ENCODE measurements around the gene KCNRG. TPM values are rescaled to one million over a fixed set of nuclear protein-coding genes. Genes with fewer than 3 reads are reported as not detected.
"Not testable (repeated sequence)": the region's sequence is repeated elsewhere in the genome, so short reads cannot be mapped to it uniquely, and the experiment has no call there.

Gene KCNRG
- total and polyA plus RNA-seq, 4 experiments from 2014 or later, result 0.64 to 0.83 (median 0.70) TPM; not detected in 1

- Mint-ChIP-seq H3K9me3 (peaks cover 0 to 3% (median 0%) of the 10 kb centered on the region in 8 donors), H3K4me1 (peaks cover 19 to 30% (median 20%) of the 10 kb centered on the region in 4 donors), H3K4me3 (no peak overlapping the region), H3K27me3 (no peaks in the 10 kb centered on the region), H3K36me3 (peaks cover 13 to 15% of the 10 kb centered on the region in 2 donors), H3K27ac (peak overlapping the region in 3 of 7 donors; percentile 3 to 30 (median 15))
- ChIA-PET POLR2A (ENCODE audit: partially characterized antibody) (interaction anchor here (1.8 kb wide), 1 partner anchor 55 kb away, joined by 4 read pairs; the partner anchor contains the start of gene TRIM13), CTCF (ENCODE audit: partially characterized antibody) (interaction anchor here (0.7 kb wide), 1 partner anchor 55 kb away, joined by 3 read pairs; the partner anchor contains the start of gene TRIM13)
- Histone ChIP-seq H3K4me1 (ENCODE audit: insufficient read depth, low read length) (peaks cover 16% of the 10 kb centered on the region), H3K36me3 (ENCODE audit: insufficient read depth, low read length) (no peaks in the 10 kb centered on the region), H3K27ac (ENCODE audit: low read depth, low read length) (no peak overlapping the region), H3K27me3 (ENCODE audit: insufficient read depth, low read length) (no peaks in the 10 kb centered on the region), H3K9me3 (ENCODE audit: control insufficient read depth in 1 of 2, low read length in 2 of 2) (no peaks in the 10 kb centered on the region), H3K4me3 (ENCODE audit: low read length in 2 of 2) (no peak overlapping the region)
- intact Hi-C loops (cut with micrococcal nuclease), result no loop called here
- DNase-seq, result no peak
These were observed 37.2 kb downstream of the KCNRG start for GRCh38 chr13:50052478-50052877.

- no peak for DNase-seq
- H3K4me3 ChIP-seq (ENCODE audit: low read length in 2 of 2), result no peak overlapping the region
- H3K36me3 Mint-ChIP-seq, result peaks cover 13 to 18% of the 10 kb centered on the region in 2 donors
- H3K4me3 Mint-ChIP-seq, result no peak overlapping the region
- POLR2A ChIA-PET (ENCODE audit: partially characterized antibody), result no interaction called here
- intact Hi-C loops (cut with micrococcal nuclease), result no loop called here
- H3K4me1 Mint-ChIP-seq, result peaks cover 21 to 30% (median 22%) of the 10 kb centered on the region in 4 donors
- H3K27ac ChIP-seq (ENCODE audit: low read depth, low read length), result no peak overlapping the region
- CTCF ChIA-PET (ENCODE audit: partially characterized antibody), result no interaction called here
- peaks cover 16% of the 10 kb centered on the region for H3K4me1 ChIP-seq (ENCODE audit: insufficient read depth, low read length)
- H3K9me3 ChIP-seq (ENCODE audit: control insufficient read depth in 1 of 2, low read length in 2 of 2), result no peaks in the 10 kb centered on the region
- no peaks in the 10 kb centered on the region for H3K36me3 ChIP-seq (ENCODE audit: insufficient read depth, low read length)
- H3K27me3 Mint-ChIP-seq, result no peaks in the 10 kb centered on the region
- no peaks in the 10 kb centered on the region for H3K27me3 ChIP-seq (ENCODE audit: insufficient read depth, low read length)
- H3K9me3 Mint-ChIP-seq, result peaks cover 0 to 3% (median 0%) of the 10 kb centered on the region in 8 donors
- peak overlapping the region in 1 of 7 donors; percentile 3 for H3K27ac Mint-ChIP-seq
These were observed 38.6 kb downstream of the KCNRG start for GRCh38 chr13:50053844-50054243.

GRCh38 chr13:50055454-50055853 lies 40.2 kb downstream of the KCNRG start:
- H3K9me3 Mint-ChIP-seq, result peaks cover 0 to 3% (median 0%) of the 10 kb centered on the region in 8 donors
- H3K36me3 Mint-ChIP-seq, result peaks cover 13 to 18% of the 10 kb centered on the region in 2 donors
- CTCF ChIA-PET (ENCODE audit: partially characterized antibody), result no interaction called here
- no peaks in the 10 kb centered on the region for H3K27me3 Mint-ChIP-seq
- H3K4me3 Mint-ChIP-seq, result peak overlapping the region in 1 of 8 donors; percentile 5
- Histone ChIP-seq H3K36me3 (ENCODE audit: insufficient read depth, low read length) (no peaks in the 10 kb centered on the region), H3K4me3 (ENCODE audit: low read length in 2 of 2) (no peak overlapping the region), H3K27me3 (ENCODE audit: insufficient read depth, low read length) (no peaks in the 10 kb centered on the region), H3K27ac (ENCODE audit: low read depth, low read length) (no peak overlapping the region), H3K9me3 (ENCODE audit: control insufficient read depth in 1 of 2, low read length in 2 of 2) (no peaks in the 10 kb centered on the region), H3K4me1 (ENCODE audit: insufficient read depth, low read length) (peaks cover 16% of the 10 kb centered on the region)
- peaks cover 22 to 31% (median 26%) of the 10 kb centered on the region in 4 donors for H3K4me1 Mint-ChIP-seq
- no peak for DNase-seq
- H3K27ac Mint-ChIP-seq, result peak overlapping the region in 3 of 7 donors; percentile 11 to 39 (median 36)
- intact Hi-C loops (cut with micrococcal nuclease), result no loop called here
- POLR2A ChIA-PET (ENCODE audit: partially characterized antibody), result no interaction called here

DNA sequence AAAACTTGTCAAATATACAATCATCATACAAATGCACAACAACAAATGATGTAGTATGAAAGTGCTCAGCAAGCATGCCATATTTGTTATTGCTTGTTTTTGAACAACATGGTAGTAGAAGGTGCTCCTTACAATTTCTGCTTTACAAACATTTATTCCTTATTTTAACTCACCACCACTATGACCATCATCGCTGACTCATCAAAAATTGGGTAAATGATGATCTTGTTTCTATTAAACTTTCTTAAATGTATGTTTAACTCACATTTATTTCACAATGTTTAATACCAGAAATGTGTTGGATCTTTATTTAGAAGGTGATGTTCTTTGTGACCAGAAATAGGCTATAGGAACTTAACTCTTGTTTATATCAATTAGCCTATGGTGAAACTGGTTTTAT lies 45.5 kb downstream of the KCNRG start:
- Histone ChIP-seq H3K36me3 (ENCODE audit: insufficient read depth, low read length) (no peaks in the 10 kb centered on the region), H3K27me3 (ENCODE audit: insufficient read depth, low read length) (no peaks in the 10 kb centered on the region), H3K27ac (ENCODE audit: low read depth, low read length) (no peak overlapping the region), H3K9me3 (ENCODE audit: control insufficient read depth in 1 of 2, low read length in 2 of 2) (no peaks in the 10 kb centered on the region), H3K4me1 (ENCODE audit: insufficient read depth, low read length) (peaks cover 10% of the 10 kb centered on the region), H3K4me3 (ENCODE audit: low read length in 2 of 2) (no peak overlapping the region)
- Mint-ChIP-seq H3K36me3 (peaks cover 4% of the 10 kb centered on the region in 2 donors), H3K27ac (no peak overlapping the region), H3K27me3 (no peaks in the 10 kb centered on the region), H3K4me3 (no peak overlapping the region), H3K4me1 (peaks cover 9 to 18% (median 11%) of the 10 kb centered on the region in 4 donors), H3K9me3 (no peaks in the 10 kb centered on the region)
- ChIA-PET CTCF (ENCODE audit: partially characterized antibody) (interaction anchor here (1.0 kb wide), 1 partner anchor 63 kb away, joined by 3 read pairs; the partner anchor contains the start of gene TRIM13), POLR2A (ENCODE audit: partially characterized antibody) (no interaction called here)
- intact Hi-C loops (cut with micrococcal nuclease), result no loop called here
- DNase-seq, result no peak

GRCh38 chr13:50062336-50062735 lies 47.1 kb downstream of the KCNRG start:
- H3K4me1 ChIP-seq (ENCODE audit: insufficient read depth, low read length); CTCF ChIA-PET (ENCODE audit: partially characterized antibody); H3K27me3 ChIP-seq (ENCODE audit: insufficient read depth, low read length); H3K4me3 Mint-ChIP-seq; DNase-seq; intact Hi-C loops (cut with micrococcal nuclease); H3K4me3 ChIP-seq (ENCODE audit: low read length in 2 of 2); H3K27me3 Mint-ChIP-seq; H3K9me3 ChIP-seq (ENCODE audit: control insufficient read depth in 1 of 2, low read length in 2 of 2); H3K27ac ChIP-seq (ENCODE audit: low read depth, low read length); H3K9me3 Mint-ChIP-seq; H3K36me3 ChIP-seq (ENCODE audit: insufficient read depth, low read length); H3K27ac Mint-ChIP-seq: not testable (repeated sequence)
- H3K4me1 Mint-ChIP-seq, result peaks cover 5 to 14% (median 8%) of the 10 kb centered on the region in 4 donors
- peaks cover 9 to 16% of the 10 kb centered on the region in 2 donors for H3K36me3 Mint-ChIP-seq
- POLR2A ChIA-PET (ENCODE audit: partially characterized antibody), result interaction anchor here (0.7 to 1.2 kb wide), 2 partner anchors 19 to 26 kb away, joined by 3 read pairs; no protein-coding TSS in a partner anchor

DNA sequence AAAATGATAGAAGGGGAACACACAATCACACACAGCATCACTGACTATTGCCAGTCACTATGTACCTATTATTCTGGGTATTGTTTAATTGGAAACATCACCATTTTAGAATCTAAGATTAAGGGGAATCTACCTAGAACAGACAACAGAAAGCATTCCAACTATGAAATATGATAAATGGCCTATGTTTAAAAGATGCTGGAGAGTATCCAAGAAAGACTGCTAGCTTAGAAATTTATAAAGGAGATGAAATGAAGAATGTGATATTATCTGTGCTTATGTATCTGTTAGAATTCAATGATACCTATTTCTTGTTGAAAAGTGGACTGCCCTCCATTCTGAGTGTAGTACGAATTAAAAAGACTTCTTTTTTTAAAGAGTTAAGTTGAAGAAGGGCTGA lies 50.5 kb downstream of the KCNRG start:
- Histone ChIP-seq H3K4me1 (ENCODE audit: insufficient read depth, low read length) (no peaks in the 10 kb centered on the region), H3K4me3 (ENCODE audit: low read length in 2 of 2) (no peak overlapping the region), H3K36me3 (ENCODE audit: insufficient read depth, low read length) (peaks cover 11% of the 10 kb centered on the region), H3K27me3 (ENCODE audit: insufficient read depth, low read length) (no peaks in the 10 kb centered on the region), H3K27ac (ENCODE audit: low read depth, low read length) (no peak overlapping the region), H3K9me3 (ENCODE audit: control insufficient read depth in 1 of 2, low read length in 2 of 2) (no peaks in the 10 kb centered on the region)
- H3K4me1 Mint-ChIP-seq, result peaks cover 1 to 26% (median 5%) of the 10 kb centered on the region in 4 donors
- intact Hi-C loops (cut with micrococcal nuclease), result no loop called here
- no peaks in the 10 kb centered on the region for H3K27me3 Mint-ChIP-seq
- H3K36me3 Mint-ChIP-seq, result peaks cover 13 to 30% of the 10 kb centered on the region in 2 donors
- no peak for DNase-seq
- H3K4me3 Mint-ChIP-seq, result no peak overlapping the region
- ChIA-PET CTCF (ENCODE audit: partially characterized antibody) (interaction anchor here (1.3 kb wide), 1 partner anchor 69 kb away, joined by 3 read pairs; the partner anchor contains the start of gene TRIM13), POLR2A (ENCODE audit: partially characterized antibody) (interaction anchor here (3.4 kb wide), 1 partner anchor 15 kb away, joined by 12 read pairs; no protein-coding TSS in a partner anchor)
- no peak overlapping the region for H3K27ac Mint-ChIP-seq
- H3K9me3 Mint-ChIP-seq, result no peaks in the 10 kb centered on the region

DNA sequence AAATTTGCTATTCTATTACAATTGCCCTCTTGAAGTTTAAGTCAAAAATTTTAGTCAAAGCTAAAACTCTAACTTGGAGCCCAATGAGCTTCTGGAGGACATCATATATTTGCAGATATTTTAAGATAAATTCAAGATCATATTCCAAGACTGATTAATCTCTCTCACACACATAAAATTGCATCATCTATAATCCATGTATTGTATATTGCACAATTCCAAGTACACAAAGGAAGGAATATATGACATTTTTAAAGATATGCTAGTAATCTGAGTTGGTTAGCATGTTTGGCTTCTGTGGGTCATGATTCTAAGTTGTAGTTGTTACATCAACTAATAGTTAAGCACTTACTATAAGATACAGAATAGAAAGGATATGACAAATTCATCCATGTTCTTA lies 53.3 kb downstream of the KCNRG start:
- H3K4me3 ChIP-seq (ENCODE audit: low read length in 2 of 2), result no peak overlapping the region
- ChIA-PET POLR2A (ENCODE audit: partially characterized antibody) (interaction anchor here (0.7 to 20.7 kb wide), 4 partner anchors 11 to 71 kb away, joined by 3 to 648 read pairs (median 12); no protein-coding TSS in a partner anchor), CTCF (ENCODE audit: partially characterized antibody) (interaction anchor here (1.1 to 2.3 kb wide), 3 partner anchors 10 to 92 kb away, joined by 5 to 7 read pairs (median 6); partner anchors contain the start of gene TRIM13)
- H3K27ac ChIP-seq (ENCODE audit: low read depth, low read length), result no peak overlapping the region
- intact Hi-C loops (cut with micrococcal nuclease), result no loop called here
- no peaks in the 10 kb centered on the region for H3K9me3 ChIP-seq (ENCODE audit: control insufficient read depth in 1 of 2, low read length in 2 of 2)
- no peaks in the 10 kb centered on the region for H3K27me3 ChIP-seq (ENCODE audit: insufficient read depth, low read length)
- peak overlapping the region in 1 of 7 donors; percentile 13 for H3K27ac Mint-ChIP-seq
- H3K9me3 Mint-ChIP-seq, result no peaks in the 10 kb centered on the region
- H3K4me1 ChIP-seq (ENCODE audit: insufficient read depth, low read length), result peaks cover 25% of the 10 kb centered on the region
- peaks cover 10 to 43% (median 11%) of the 10 kb centered on the region in 4 donors for H3K4me1 Mint-ChIP-seq
- H3K27me3 Mint-ChIP-seq, result no peaks in the 10 kb centered on the region
- peaks cover 11% of the 10 kb centered on the region for H3K36me3 ChIP-seq (ENCODE audit: insufficient read depth, low read length)
- H3K36me3 Mint-ChIP-seq, result peaks cover 16 to 36% of the 10 kb centered on the region in 2 donors
- DNase-seq, result no peak
- no peak overlapping the region for H3K4me3 Mint-ChIP-seq

Data from CD4-positive, alpha-beta memory T cell (primary cell).